NCI-H748 (cell line): ENCODE measurements around the gene TMEM92.
"Not testable (repeated sequence)": the region's sequence is repeated elsewhere in the genome, so short reads cannot be mapped to it uniquely, and the experiment has no call there.

ENCODE experiments used
- DNase-seq: peaks from one replicate; lab custom pipeline; 2025; ENCODE audit not compliant: unreplicated experiment; lab: John Stamatoyannopoulos, UW

TMEM92 gene

GRCh38 chr17:50262001-50262794 is 12.1 kb upstream of the TMEM92 start:
- DNase-seq, result no peak

GRCh38 chr17:50263331-50264262 is 10.7 kb upstream of the TMEM92 start:
- no peak for DNase-seq

- DNase-seq, result no peak
Observed at GRCh38 chr17:50264263-50265113, 9.8 kb upstream of the TMEM92 start.

- no peak for DNase-seq
Observed at GRCh38 chr17:50265212-50265611, 9.1 kb upstream of the TMEM92 start.

- no peak for DNase-seq
Observed at GRCh38 chr17:50265690-50266315, 8.5 kb upstream of the TMEM92 start.

GRCh38 chr17:50266384-50267073 is 7.7 kb upstream of the TMEM92 start:
- no peak for DNase-seq

GRCh38 chr17:50267074-50267841 is 7.0 kb upstream of the TMEM92 start:
- no peak for DNase-seq

- DNase-seq, result no peak
Observed at GRCh38 chr17:50268026-50268425, 6.2 kb upstream of the TMEM92 start.

- no peak for DNase-seq
Observed at GRCh38 chr17:50268743-50269275, 5.5 kb upstream of the TMEM92 start.

GRCh38 chr17:50269477-50270434 is 4.5 kb upstream of the TMEM92 start:
- DNase-seq, result peak; percentile 51

- DNase-seq, result no peak
Observed at GRCh38 chr17:50270435-50271362, 3.6 kb upstream of the TMEM92 start.

GRCh38 chr17:50271363-50271750 is 2.9 kb upstream of the TMEM92 start:
- not testable (repeated sequence) for DNase-seq

GRCh38 chr17:50272246-50272645 is 2.0 kb upstream of the TMEM92 start:
- no peak for DNase-seq

- DNase-seq, result peak; percentile 53
Observed at GRCh38 chr17:50272711-50273653, 1.3 kb upstream of the TMEM92 start.

GRCh38 chr17:50273654-50274040 is 619 bp upstream of the TMEM92 start:
- no peak for DNase-seq

GRCh38 chr17:50274897-50275221 is 593 bp downstream of the TMEM92 start:
- no peak for DNase-seq
